SU-DHL-6 (cell line): ENCODE data around the gene SMCP.

Experiments used
- H2AFZ ChIP-seq: fragments of 200-600 bp; sonication (generic); 2 replicates; pipeline ENCODE4 v1.6.1; 2014; ENCODE audit warnings: low read depth, mild to moderate bottlenecking, moderate library complexity, mixed read lengths, antibody characterized with exemption, low read length; ENCODE audit not compliant: severe bottlenecking
- H3F3A ChIP-seq: fragments of 200-600 bp; shearing (Covaris generic); 2 replicates; pipeline ENCODE4 v1.6.0; 2016; ENCODE audit warnings: antibody characterized with exemption, mild to moderate bottlenecking; ENCODE audit not compliant: insufficient read depth
- H3K27ac ChIP-seq: fragments of 200-600 bp; sonication (generic); 2 replicates; pipeline ENCODE4 v1.5.1; 2016; ENCODE audit warnings: low read depth, mild to moderate bottlenecking, low read length, moderate library complexity, mixed read lengths
- H3K27me3 ChIP-seq: fragments of 200-600 bp; sonication (generic), shearing (Covaris generic); 2 replicates; pipeline ENCODE4 v1.6.0; 2014; ENCODE audit warnings: mild to moderate bottlenecking, low read length
- H3K36me3 ChIP-seq: fragments of 200-600 bp; sonication (generic); 2 replicates; pipeline ENCODE4 v1.6.1; 2014; ENCODE audit warnings: mild to moderate bottlenecking, low read length, mixed read lengths
- H3K4me2 ChIP-seq: fragments of 300-600, 200-600 bp; shearing (Covaris generic), sonication (generic); 2 replicates; pipeline ENCODE4 v1.6.0; 2014; ENCODE audit warnings: low read length, low read depth, mild to moderate bottlenecking; ENCODE audit not compliant: poor library complexity, severe bottlenecking
- H3K4me3 ChIP-seq: fragments of 200-600 bp; sonication (generic); 2 replicates; pipeline ENCODE4 v1.5.1; 2014; ENCODE audit warnings: antibody characterized with exemption, low read length, mild to moderate bottlenecking, mixed read lengths; ENCODE audit not compliant: insufficient read depth, poor library complexity, severe bottlenecking
- H3K79me2 ChIP-seq: fragments of 200-600 bp; sonication (generic); 2 replicates; pipeline ENCODE4 v1.6.1; 2014; ENCODE audit warnings: mild to moderate bottlenecking, low read length, moderate library complexity; ENCODE audit not compliant: insufficient read depth
- H3K9ac ChIP-seq: fragments of 200-600 bp; sonication (generic); 2 replicates; pipeline ENCODE4 v1.7.0; 2014; ENCODE audit warnings: mild to moderate bottlenecking, low read length
- H3K9me2 ChIP-seq: fragments of 200-600 bp; sonication (generic); replicated peaks from 2 replicates; pipeline ENCODE4 v1.6.1; 2014; ENCODE audit warnings: low read length; ENCODE audit not compliant: insufficient read depth
- H3K9me3 ChIP-seq: fragments of 200-600 bp; sonication (generic); 2 replicates; pipeline ENCODE4 v1.6.1; 2014; ENCODE audit warnings: low read length, mixed read lengths; ENCODE audit not compliant: insufficient read depth
- H4K20me1 ChIP-seq: fragments of 200-600 bp; sonication (generic); 2 replicates; pipeline ENCODE4 v1.6.1; 2014; ENCODE audit warnings: low read depth, mild to moderate bottlenecking, antibody characterized with exemption, low read length, moderate library complexity, mixed read lengths
- EZH2phosphoT487 ChIP-seq: fragments of 200-600 bp; sonication (generic), shearing (Covaris generic); conservative IDR thresholded peaks from 2 replicates; pipeline ENCODE4 v1.6.1; 2018; ENCODE audit warnings: mild to moderate bottlenecking, antibody characterized with exemption, low read length, moderate library complexity, mixed read lengths
- TF ChIP-seq, protein P1 (sequence below): fragments of 200-600 bp; sonication (generic); IDR thresholded peaks from one replicate; pipeline ENCODE4 v1.5.1; 2017; ENCODE audit warnings: antibody characterized with exemption, mild to moderate bottlenecking, low read length, moderate library complexity; ENCODE audit not compliant: insufficient read depth, poor library complexity, severe bottlenecking

SMCP gene

DNA sequence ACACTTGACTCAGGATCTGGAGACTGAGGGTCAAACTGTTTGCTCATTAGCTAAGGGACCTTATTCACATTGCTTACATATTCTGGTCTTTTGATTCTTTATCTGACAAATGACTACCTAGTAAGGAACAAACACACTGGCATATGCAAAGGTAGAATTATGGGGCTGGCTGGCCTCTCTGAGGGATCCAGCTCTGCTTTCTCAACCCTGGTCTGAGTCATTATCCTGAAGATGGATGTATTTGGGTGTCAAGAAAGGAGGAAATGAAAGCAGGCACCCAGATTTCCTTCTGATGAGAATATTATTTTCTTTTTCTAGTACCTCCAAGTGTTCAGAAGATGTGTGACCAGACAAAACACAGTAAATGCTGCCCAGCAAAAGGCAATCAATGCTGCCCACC, 6.0 kb downstream of the SMCP start:
- no peaks in the 10 kb centered on the region for H3K9me3 ChIP-seq
- no peaks in the 10 kb centered on the region for H3K36me3 ChIP-seq
- no peak for TF ChIP-seq EZH2phosphoT487
- TF ChIP-seq, protein P1, sequence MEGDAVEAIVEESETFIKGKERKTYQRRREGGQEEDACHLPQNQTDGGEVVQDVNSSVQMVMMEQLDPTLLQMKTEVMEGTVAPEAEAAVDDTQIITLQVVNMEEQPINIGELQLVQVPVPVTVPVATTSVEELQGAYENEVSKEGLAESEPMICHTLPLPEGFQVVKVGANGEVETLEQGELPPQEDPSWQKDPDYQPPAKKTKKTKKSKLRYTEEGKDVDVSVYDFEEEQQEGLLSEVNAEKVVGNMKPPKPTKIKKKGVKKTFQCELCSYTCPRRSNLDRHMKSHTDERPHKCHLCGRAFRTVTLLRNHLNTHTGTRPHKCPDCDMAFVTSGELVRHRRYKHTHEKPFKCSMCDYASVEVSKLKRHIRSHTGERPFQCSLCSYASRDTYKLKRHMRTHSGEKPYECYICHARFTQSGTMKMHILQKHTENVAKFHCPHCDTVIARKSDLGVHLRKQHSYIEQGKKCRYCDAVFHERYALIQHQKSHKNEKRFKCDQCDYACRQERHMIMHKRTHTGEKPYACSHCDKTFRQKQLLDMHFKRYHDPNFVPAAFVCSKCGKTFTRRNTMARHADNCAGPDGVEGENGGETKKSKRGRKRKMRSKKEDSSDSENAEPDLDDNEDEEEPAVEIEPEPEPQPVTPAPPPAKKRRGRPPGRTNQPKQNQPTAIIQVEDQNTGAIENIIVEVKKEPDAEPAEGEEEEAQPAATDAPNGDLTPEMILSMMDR, result no peak
- no peak overlapping the region for H2AFZ ChIP-seq
- H3K27me3 ChIP-seq, result no peaks in the 10 kb centered on the region
- H4K20me1 ChIP-seq, result no peaks in the 10 kb centered on the region
- H3K4me2 ChIP-seq, result no peak overlapping the region
- no peak overlapping the region for H3K9ac ChIP-seq
- no peaks in the 10 kb centered on the region for H3F3A ChIP-seq
- H3K27ac ChIP-seq, result no peak overlapping the region
- H3K9me2 ChIP-seq, result no peaks in the 10 kb centered on the region
- H3K79me2 ChIP-seq, result no peaks in the 10 kb centered on the region
- no peak overlapping the region for H3K4me3 ChIP-seq

- Histone ChIP-seq H3K4me3 (no peak overlapping the region), H3K9ac (no peak overlapping the region), H3K9me2 (no peaks in the 10 kb centered on the region), H4K20me1 (no peaks in the 10 kb centered on the region), H3K4me2 (no peak overlapping the region), H3K9me3 (no peaks in the 10 kb centered on the region), H3F3A (no peaks in the 10 kb centered on the region), H3K79me2 (no peaks in the 10 kb centered on the region), H2AFZ (no peak overlapping the region), H3K27ac (no peak overlapping the region), H3K27me3 (no peaks in the 10 kb centered on the region), H3K36me3 (no peaks in the 10 kb centered on the region)
- TF ChIP-seq, protein P1, result no peak
- TF ChIP-seq EZH2phosphoT487, result no peak
Measured at GRCh38 chr1:152884506-152884905, 6.4 kb downstream of the SMCP start.

- no peak overlapping the region for H3K4me2 ChIP-seq
- TF ChIP-seq, protein P1, result no peak
- no peak for TF ChIP-seq EZH2phosphoT487
- no peak overlapping the region for H2AFZ ChIP-seq
- H3K4me3 ChIP-seq, result no peak overlapping the region
- H3F3A ChIP-seq, result no peaks in the 10 kb centered on the region
- H4K20me1 ChIP-seq, result no peaks in the 10 kb centered on the region
- H3K27ac ChIP-seq, result no peak overlapping the region
- no peaks in the 10 kb centered on the region for H3K79me2 ChIP-seq
- no peak overlapping the region for H3K9ac ChIP-seq
- no peaks in the 10 kb centered on the region for H3K27me3 ChIP-seq
- H3K9me3 ChIP-seq, result no peaks in the 10 kb centered on the region
- H3K9me2 ChIP-seq, result no peaks in the 10 kb centered on the region
- H3K36me3 ChIP-seq, result no peaks in the 10 kb centered on the region
Measured at GRCh38 chr1:152884966-152885624, 7.0 kb downstream of the SMCP start.
